ENCODE results near the gene GSK3A.

Gene GSK3A

DNA sequence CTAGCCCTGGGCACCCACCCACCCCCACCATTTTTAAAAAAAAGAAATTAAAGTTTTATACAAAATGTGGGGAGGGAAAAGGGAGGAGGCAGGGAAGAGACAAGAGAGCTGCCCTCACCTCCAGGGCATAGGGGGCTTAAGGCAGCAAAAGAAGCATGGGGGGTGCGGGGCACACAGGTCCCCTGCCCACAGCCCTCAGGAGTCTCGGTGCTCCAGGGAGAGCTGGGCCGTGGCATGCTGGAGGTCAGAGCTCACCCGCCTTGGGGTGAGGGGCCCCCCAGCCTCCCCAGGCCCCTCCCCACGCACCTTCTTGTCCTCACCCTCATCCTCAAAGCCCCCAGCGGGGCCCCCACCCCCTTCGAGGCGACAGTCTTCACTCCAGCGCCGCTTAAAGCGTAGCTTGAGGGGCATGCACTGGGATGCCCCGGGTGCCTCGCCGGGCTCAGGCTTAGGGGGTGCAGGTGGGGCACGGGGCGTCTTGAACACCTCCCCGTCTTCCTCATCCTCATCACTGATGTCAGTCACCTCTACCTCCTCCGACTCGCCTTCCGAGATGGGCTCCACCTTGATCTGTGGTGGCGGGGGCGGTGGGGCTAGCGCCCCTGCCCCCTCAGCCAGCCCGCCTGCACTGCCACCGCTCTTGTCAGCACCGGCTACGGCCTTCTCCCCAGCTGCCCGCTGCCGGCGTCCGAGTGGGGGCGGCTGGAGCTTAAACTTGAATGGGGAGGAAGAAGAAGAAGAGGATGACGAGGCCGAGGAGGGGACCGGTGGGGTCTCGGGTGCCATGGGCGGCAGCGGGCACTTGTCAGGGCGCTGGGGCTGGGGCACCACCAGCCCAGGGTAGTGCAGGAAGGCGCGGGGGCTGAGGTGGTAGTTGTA, 6.1 kb upstream of the GSK3A start:
- no peak for DNase-seq (ENCODE audit: low read depth, low spot score)
- no peak overlapping the region for H3K4me3 ChIP-seq (ENCODE audit: low read depth, low read length)
- TF ChIP-seq, protein P1, sequence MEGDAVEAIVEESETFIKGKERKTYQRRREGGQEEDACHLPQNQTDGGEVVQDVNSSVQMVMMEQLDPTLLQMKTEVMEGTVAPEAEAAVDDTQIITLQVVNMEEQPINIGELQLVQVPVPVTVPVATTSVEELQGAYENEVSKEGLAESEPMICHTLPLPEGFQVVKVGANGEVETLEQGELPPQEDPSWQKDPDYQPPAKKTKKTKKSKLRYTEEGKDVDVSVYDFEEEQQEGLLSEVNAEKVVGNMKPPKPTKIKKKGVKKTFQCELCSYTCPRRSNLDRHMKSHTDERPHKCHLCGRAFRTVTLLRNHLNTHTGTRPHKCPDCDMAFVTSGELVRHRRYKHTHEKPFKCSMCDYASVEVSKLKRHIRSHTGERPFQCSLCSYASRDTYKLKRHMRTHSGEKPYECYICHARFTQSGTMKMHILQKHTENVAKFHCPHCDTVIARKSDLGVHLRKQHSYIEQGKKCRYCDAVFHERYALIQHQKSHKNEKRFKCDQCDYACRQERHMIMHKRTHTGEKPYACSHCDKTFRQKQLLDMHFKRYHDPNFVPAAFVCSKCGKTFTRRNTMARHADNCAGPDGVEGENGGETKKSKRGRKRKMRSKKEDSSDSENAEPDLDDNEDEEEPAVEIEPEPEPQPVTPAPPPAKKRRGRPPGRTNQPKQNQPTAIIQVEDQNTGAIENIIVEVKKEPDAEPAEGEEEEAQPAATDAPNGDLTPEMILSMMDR (IDR thresholded peaks at IDR 0.05; ENCODE audit: low read depth, low read length) = no peak
- in situ Hi-C loops (cut with HindIII; ENCODE audit: low sequenced_read_pairs) = no loop called here

DNA sequence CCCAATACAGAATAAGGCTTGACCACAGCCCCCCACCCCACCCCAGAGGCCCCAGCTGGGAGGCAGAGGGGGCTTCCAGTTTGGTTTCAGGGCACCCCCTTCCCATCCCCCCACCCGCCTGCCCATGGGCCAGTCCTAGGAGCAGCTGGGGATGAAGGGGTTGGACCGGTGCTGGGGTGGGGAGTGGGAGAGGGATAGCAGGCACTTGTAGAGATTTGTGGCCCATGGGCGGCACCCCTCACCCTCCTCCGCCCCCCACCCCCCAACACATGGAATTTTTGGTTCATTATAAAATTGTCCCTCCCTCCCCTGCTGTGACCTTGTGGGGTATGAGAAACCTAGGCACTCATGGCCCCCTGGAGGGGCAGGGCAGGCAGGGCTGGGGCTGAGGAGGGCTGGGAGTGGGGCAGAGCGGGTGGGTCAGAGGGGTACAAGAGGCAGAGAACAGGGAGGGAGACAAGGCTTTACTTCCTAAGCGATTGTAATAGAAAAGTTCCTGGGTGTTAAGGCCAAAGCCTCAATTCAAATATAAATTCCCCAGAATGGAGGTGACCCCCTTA, 5.3 kb upstream of the GSK3A start:
- TF ChIP-seq, protein P1 (IDR thresholded peaks at IDR 0.05; ENCODE audit: low read depth, low read length) = no peak
- no peak overlapping the region for H3K4me3 ChIP-seq (ENCODE audit: low read depth, low read length)
- in situ Hi-C loops (cut with HindIII; ENCODE audit: low sequenced_read_pairs) = no loop called here
- no peak for DNase-seq (ENCODE audit: low read depth, low spot score)

GRCh38 chr19:42246922-42247639, 4.7 kb upstream of the GSK3A start:
- H3K4me3 ChIP-seq (ENCODE audit: low read depth, low read length) = no peak overlapping the region
- in situ Hi-C loops (cut with HindIII; ENCODE audit: low sequenced_read_pairs) = no loop called here
- TF ChIP-seq, protein P1 (IDR thresholded peaks at IDR 0.05; ENCODE audit: low read depth, low read length) = no peak
- no peak for DNase-seq (ENCODE audit: low read depth, low spot score)

GRCh38 chr19:42246143-42246921, 3.9 kb upstream of the GSK3A start:
- TF ChIP-seq, protein P1 (IDR thresholded peaks at IDR 0.05; ENCODE audit: low read depth, low read length) = peak; percentile 81
- in situ Hi-C loops (cut with HindIII; ENCODE audit: low sequenced_read_pairs) = no loop called here
- peak; percentile 83 for DNase-seq (ENCODE audit: low read depth, low spot score)
- no peak overlapping the region for H3K4me3 ChIP-seq (ENCODE audit: low read depth, low read length)

DNA sequence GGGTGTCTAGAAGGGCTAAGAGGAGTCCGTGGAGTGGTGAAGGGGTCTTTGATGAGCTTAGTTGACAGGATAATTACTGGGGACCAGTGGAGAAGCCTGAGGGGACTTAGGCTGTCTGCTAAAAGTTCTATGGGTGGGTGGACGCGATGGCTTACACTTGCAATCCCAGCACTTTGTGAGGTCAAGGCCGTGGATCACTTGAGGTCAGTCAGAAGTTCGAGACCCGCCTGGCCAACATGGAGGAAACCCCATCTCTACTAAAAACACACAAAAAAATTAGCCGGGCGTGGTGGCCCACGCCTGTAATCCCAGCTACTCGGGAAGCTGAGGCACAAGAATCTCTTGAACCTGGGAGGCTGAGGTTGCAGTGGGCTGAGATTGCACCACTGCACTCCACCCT, 2.8 kb upstream of the GSK3A start:
- no peak for DNase-seq (ENCODE audit: low read depth, low spot score)
- peak overlapping the region; percentile 76 for H3K4me3 ChIP-seq (ENCODE audit: low read depth, low read length)
- TF ChIP-seq, protein P1 (IDR thresholded peaks at IDR 0.05; ENCODE audit: low read depth, low read length) = no peak
- in situ Hi-C loops (cut with HindIII; ENCODE audit: low sequenced_read_pairs) = no loop called here
